MM.1S (cell line): Measurements from ENCODE around the gene CCDC85C.

Experiments
- EZH2 ChIP-seq: fragments of 300-600 bp; sonication (generic); optimal IDR thresholded peaks from 2 replicates; pipeline ENCODE3; 2017; ENCODE audit warnings: low read depth, mild to moderate bottlenecking, antibody characterized with exemption, low read length, mixed read lengths
- EZH2phosphoT487 ChIP-seq: fragments of 300-600 bp; sonication (generic); IDR thresholded peaks from 2 replicates; pipeline ENCODE4 v1.6.1; 2018; ENCODE audit warnings: antibody characterized with exemption, low read length
- TF ChIP-seq, protein P1 (sequence below): fragments of 300-600 bp; sonication (generic); IDR thresholded peaks from 2 replicates; pipeline ENCODE4 v1.5.1; 2016; ENCODE audit warnings: antibody characterized with exemption, low read length, mixed read lengths

DNA sequence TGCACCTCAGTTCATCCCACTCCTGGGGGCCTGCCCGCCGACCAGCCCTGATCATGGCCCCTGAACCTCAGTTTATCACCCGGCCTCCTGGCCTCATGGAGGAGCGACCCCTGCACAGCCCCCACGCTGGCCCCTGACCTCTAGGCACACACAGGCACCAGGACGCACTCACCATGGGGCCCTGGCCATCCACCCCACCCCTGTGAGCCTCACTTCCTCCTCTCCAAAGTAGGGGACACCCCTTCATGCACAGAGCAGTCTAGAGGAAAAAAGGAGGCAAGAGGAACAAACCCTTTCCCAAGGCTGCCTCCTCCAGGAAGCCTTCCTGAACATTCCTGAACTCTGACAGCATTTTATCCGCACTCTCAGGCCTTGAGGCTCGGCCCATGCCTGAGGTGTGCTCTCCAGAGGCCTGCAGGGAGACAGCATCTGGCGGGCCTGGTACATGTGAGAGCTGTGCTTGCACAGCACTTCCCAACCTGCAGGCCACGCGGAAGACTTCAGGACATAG, 83.4 kb downstream of the CCDC85C start:
- TF ChIP-seq, protein P1, sequence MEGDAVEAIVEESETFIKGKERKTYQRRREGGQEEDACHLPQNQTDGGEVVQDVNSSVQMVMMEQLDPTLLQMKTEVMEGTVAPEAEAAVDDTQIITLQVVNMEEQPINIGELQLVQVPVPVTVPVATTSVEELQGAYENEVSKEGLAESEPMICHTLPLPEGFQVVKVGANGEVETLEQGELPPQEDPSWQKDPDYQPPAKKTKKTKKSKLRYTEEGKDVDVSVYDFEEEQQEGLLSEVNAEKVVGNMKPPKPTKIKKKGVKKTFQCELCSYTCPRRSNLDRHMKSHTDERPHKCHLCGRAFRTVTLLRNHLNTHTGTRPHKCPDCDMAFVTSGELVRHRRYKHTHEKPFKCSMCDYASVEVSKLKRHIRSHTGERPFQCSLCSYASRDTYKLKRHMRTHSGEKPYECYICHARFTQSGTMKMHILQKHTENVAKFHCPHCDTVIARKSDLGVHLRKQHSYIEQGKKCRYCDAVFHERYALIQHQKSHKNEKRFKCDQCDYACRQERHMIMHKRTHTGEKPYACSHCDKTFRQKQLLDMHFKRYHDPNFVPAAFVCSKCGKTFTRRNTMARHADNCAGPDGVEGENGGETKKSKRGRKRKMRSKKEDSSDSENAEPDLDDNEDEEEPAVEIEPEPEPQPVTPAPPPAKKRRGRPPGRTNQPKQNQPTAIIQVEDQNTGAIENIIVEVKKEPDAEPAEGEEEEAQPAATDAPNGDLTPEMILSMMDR, result no peak
- no peak for TF ChIP-seq EZH2phosphoT487
- no peak for TF ChIP-seq EZH2
